ENCODE results near the gene FCRL6.

- TF ChIP-seq CTCF (IDR thresholded peaks at IDR 0.05) (no peak), EP300 (IDR thresholded peaks at IDR 0.05) (no peak), POLR2A (IDR thresholded peaks at IDR 0.05; ENCODE audit: low read depth) (no peak), POLR2AphosphoS5 (IDR thresholded peaks at IDR 0.05) (no peak)
Observed at GRCh38 chr1:159862557-159862956, 60.4 kb downstream of the FCRL6 start, which contains the start of gene VSIG8.
